NT2/D1 (cell line): ENCODE measurements around the gene PITHD1.

ENCODE experiments used
- SUZ12 ChIP-seq: IDR thresholded peaks from 2 replicates; pipeline ENCODE4 v1.6.1; 2011; ENCODE audit not compliant: insufficient read length, insufficient read depth; ENCODE audit errors: extremely low read depth
- ZNF274 ChIP-seq: IDR thresholded peaks from 2 replicates; pipeline ENCODE4 v1.6.1; 2011; ENCODE audit warnings: mild to moderate bottlenecking, low read depth, low read length

GRCh38 chr1:23772049-23772853 is 6.0 kb upstream of the PITHD1 start:
- TF ChIP-seq SUZ12 = no peak
- no peak for TF ChIP-seq ZNF274
